HG02763 (cell line): ENCODE results near the gene ZC3H8.
A peak's percentile ranks its signal among the peaks of the same experiment; 100 is the strongest.
"Not testable (repeated sequence)": the region's sequence is repeated elsewhere in the genome, so short reads cannot be mapped to it uniquely, and the experiment has no call there.

Experiments used
- ATAC-seq: cut with Tn5 transposase; IDR thresholded peaks from one replicate; pipeline ENCODE4 v1.9.1; 2021; ENCODE audit warnings: mild to moderate bottlenecking, moderate library complexity; ENCODE audit not compliant: unreplicated experiment

The ZC3H8 gene

DNA sequence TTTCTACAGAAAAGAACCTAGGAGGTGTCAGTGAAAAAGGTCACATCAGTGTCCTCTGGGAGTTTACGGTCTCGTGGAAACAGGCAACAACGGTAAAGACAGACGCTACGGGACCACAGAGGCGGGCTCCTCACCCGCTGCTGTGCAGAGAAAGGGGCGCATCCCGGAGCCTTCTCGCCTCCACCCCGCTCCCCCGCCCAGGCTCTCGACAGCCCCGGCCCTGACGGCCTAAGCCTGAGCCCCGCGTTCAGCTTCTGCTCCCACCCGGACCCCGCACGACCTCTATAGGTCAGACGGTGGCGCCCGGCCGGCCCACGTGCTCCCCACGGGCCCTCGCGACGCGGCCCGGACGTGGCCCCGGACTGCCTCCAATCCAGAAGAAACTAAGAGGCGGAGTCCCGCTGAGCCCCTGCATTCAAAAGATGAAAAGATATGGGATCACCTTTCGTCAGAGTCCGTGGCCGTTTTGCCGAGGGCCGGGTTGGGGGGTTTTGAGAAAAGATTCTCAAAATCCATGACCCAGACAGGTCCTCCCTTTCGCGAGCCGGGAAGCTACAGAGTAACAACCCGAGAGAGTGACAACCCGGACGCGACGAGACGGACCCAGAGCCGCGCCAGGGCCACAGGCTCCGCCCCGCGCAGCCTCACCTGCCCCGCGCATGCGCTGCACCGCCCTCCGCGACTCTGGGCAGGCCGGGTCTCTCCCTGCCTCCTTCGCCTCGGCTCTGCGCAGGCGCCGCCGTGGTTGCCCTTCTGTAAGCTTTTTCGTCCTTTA, at the start of gene ZC3H8:
Gene ZC3H8 (minus strand): TSS at position 577 of the 775 bp plus-strand sequence. CDS start 61 bp downstream, at position 516.
- ATAC-seq = peak; percentile 90

- ATAC-seq = peak; percentile 45
These were observed 49.6 kb upstream of the ZC3H8 start for GRCh38 chr2:112304298-112304941.

DNA sequence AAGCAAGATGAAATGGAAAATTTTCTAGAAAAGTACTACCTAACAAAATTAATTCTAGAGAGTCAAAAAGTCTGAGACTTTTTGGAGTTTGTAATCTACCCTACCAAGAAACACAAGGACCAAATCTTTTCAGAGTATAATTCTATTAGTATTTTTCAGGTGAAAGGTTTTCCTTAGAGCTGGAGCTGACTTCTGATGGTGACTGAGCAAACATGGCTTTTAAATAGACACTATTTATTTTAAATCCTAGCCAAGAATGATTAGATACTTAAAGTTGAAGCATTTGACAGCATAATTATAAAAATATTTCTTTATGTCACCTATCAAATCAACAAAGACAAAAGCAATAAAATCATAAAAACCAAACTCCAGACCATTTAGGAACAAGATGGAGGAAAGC, 47.1 kb upstream of the ZC3H8 start:
- ATAC-seq = no peak

DNA sequence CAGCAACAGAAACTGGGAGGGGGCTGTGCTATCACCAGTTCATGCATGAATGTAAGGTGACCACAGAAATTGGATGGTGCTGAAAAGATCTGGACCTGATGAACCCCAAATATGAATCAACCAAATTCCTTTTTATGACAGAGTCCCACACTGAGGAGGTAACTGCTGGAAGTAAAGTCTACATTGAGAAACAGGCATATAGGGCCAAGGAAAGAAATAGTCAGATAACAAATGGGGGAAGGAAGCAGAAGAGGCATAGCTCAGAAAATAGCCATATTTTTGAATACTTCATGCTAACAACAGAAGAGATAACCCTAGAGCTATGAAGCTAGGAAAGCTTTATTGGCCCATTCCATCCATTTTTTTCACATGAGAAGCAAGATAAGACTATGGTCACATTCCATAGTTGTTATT, 46.3 kb upstream of the ZC3H8 start:
- ATAC-seq = no peak

DNA sequence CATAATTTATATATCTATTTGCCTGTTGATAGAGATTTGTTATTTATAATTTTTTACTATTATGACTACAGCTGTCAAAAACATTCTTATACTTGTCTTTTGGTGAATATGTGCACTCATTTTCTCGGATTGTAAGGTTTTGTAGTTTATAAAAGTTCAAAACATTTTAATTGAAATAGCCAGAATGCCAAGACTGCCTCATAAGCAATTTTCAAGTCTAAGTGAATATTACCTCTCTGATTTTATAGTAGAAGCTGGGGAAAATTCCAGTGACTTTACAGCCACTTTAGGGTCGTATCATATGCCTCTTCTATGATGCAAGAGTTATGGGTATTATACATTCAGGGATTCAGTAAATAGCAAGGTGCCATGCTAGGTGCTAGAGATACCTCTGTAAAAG, 41.6 kb upstream of the ZC3H8 start:
- no peak for ATAC-seq

- no peak for ATAC-seq
These were observed 40.7 kb upstream of the ZC3H8 start for GRCh38 chr2:112295407-112296078.

GRCh38 chr2:112293636-112294401, 39.0 kb upstream of the ZC3H8 start:
- no peak for ATAC-seq

- no peak for ATAC-seq
These were observed 35.8 kb upstream of the ZC3H8 start for GRCh38 chr2:112290648-112291047.

DNA sequence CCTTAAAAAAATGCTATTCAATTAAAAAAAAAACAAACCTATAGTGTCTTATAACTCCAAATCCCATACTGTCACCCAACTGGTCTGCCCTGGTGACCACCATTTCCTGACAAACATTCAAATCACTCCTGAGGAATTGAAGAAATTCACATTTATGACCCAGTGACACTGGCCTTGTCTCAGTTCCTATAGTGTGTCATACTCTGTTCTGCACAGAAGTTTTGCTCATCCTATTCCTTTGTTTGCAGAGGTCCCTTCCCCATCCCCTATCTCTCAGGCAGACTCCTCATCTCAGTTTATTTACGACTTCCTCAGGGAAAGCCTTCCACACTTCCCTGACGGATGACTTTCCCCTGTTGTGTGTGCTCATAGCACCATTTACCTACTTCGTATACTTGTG, 35.2 kb upstream of the ZC3H8 start:
- no peak for ATAC-seq

DNA sequence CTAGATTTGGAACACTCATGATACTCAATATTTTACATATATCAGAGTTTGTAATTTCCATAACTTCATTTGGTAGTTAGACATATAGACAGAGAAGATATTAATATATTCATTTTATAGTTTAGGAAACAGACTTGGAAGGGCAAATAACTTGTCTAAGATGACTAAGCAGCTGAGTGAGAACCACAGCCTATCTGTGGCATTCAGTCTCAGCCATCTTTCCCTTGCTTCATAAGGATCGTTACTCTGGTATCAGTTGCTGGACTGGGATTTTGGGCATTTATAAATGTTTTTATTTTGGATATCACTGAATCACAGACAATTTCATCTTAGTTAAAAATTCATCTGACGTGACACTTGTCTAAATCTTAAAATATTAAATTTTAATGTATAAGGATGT, 28.7 kb upstream of the ZC3H8 start:
- ATAC-seq = not testable (repeated sequence)

DNA sequence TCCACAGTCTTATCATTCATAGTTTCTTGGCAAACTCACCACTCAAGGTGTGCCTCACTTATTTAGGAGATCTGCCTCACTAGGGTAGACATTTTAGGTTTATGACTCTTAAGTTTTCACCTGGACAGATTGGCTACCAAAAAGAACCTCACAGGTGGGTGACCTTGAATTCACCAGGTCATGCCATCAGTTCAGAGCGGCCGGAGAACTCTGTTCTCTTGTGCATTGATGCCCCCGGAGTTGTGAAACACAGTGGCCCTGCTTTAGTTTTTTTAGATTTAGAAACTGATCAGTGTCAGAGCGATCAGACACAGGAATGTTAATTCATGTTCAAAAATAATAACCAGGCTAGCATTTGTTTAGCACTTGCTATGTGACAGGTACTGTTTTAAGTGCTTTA, 27.2 kb upstream of the ZC3H8 start:
- not testable (repeated sequence) for ATAC-seq

DNA sequence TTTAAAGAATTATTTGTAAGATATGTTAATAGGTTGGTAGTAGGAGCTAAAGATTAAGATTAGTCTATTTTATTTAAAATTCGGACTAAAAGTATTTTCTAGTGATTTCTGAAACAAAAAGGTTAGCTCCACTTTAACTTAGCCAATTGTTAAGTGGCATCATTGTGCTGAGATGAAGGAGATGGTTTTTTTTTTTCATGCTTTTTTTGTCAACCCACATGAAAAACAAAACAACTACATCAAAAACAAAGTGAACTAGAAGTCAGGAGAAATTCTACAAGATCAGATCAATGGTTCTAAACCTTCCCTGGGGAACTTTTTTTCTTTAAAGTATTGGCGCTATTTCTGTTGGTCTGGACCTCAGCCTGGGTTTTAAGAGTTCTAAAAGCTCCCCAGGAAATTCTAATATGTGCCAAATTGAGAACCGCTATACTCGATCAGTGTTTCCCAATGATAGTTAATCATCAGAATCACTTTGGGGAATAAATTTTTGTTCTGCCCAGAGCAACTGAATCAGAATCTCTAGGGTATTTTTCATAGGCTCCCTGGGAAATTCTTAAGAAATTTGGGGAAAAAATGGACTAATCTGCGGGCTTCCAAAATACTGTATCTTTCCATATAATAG, 22.9 kb upstream of the ZC3H8 start:
- no peak for ATAC-seq

DNA sequence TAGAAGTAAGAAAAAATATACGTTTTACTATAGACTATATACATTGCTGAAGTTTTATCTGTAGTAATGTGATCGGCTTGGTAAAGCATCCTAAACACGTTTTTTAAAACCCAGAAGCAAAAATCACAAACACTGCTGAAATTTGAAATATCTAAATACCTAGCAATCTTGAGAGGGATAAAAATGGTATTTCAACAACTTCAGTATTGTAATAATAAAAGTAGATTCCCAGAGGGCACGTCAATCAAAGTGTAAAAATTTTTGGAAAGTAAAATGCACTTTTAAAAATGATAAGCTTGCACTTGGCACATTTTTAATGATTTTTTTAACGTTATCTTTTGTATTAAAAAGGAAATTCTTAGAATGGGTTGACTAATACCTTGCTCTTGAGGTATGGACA, 22.1 kb upstream of the ZC3H8 start:
- no peak for ATAC-seq

- peak; percentile 44 for ATAC-seq
These were observed 21.3 kb upstream of the ZC3H8 start for GRCh38 chr2:112275887-112276773.

DNA sequence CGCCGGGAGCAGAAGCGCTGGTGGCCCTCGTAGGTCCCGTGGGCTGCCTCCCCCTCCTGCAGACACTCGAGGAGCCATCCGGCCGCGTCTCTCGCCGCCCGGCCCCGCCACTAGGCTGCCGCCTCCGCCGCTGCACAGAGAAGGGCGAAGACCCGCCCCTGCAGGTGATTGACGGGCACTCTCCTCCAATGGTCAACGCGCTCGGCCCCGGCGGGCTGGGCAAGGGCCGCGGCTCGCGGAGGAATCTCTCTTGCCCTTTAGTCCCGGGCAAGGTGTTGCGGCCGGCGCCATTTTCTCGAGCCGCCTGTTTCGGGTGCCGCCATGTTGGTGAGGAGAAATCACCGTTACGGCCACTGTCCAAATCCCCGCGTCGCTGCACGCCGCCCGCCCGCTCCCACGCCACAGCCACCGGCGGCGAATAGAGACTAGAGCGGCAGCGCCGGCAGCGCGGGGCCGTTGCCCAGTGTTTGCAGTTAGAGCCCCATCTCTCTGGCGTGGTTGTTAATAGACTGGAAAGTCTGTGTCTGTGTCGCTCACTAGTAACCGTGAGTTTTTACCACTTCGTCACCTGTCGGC, 20.6 kb upstream of the ZC3H8 start, which contains the start of gene ZC3H6:
Gene ZC3H6 (plus strand): TSS at position 287 of the 576 bp plus-strand sequence. CDS start 398 bp downstream, outside the sequence.
- ATAC-seq = peak; percentile 94

GRCh38 chr2:112273349-112273748, 18.5 kb upstream of the ZC3H8 start:
- no peak for ATAC-seq

GRCh38 chr2:112272669-112273068, 17.8 kb upstream of the ZC3H8 start:
- no peak for ATAC-seq

- ATAC-seq = no peak
These were observed 13.7 kb upstream of the ZC3H8 start for GRCh38 chr2:112268547-112268946.

DNA sequence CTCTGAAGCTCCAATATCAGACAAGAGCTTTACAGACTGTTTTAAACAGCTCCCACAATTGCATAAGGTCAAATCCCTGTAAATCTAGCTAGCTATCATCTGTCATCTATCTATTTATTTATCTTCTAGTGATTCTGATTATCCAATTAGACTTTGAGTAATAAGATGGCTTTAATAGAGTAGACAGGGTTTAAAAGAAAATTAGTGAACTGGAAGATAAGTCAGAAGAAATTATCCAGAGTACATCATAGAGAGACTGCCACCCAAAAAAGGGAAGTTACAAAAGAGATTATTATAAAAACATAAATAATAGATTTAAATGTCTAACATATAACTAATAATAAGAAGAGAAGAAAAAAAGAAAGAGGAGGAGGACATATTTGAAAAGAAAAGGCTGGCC, 8.0 kb upstream of the ZC3H8 start:
- no peak for ATAC-seq
